ENCODE data around the gene CFAP300. TPM values are rescaled to one million over a fixed set of nuclear protein-coding genes. Genes with fewer than 3 reads are reported as not detected.

The CFAP300 gene
- total RNA-seq, 2 donors from 2014 or later, result 2.9 to 5.2 TPM

GRCh38 chr11:102061276-102061675, 14.0 kb downstream of the CFAP300 start:
- peak; percentile 65 for TF ChIP-seq CTCF (conservative IDR thresholded peaks at IDR 0.05)
- H3K9me3 Mint-ChIP-seq, result no peaks in the 10 kb centered on the region
- H3K9me3 ChIP-seq (ENCODE audit: control insufficient read depth, low read length), result no peaks in the 10 kb centered on the region
- no peak overlapping the region for H3K4me3 ChIP-seq (ENCODE audit: low read length)
- H3K4me1 ChIP-seq (ENCODE audit: control insufficient read depth, insufficient read depth, low read length), result peaks cover 4% of the 10 kb centered on the region
- no peak overlapping the region for H3K27ac ChIP-seq (ENCODE audit: low read depth, low read length)
- H3K27ac Mint-ChIP-seq, result no peak overlapping the region
- no peak overlapping the region for H3K4me3 Mint-ChIP-seq
- no peak overlapping the region for H3K9ac ChIP-seq (ENCODE audit: extremely low read depth, low read length, poor library complexity, severe bottlenecking)
- H3K27me3 Mint-ChIP-seq (ENCODE audit: insufficient read depth), result no peaks in the 10 kb centered on the region
- WGBS, 2 experiments (ENCODE audit: insufficient coverage in 1 of 2, insufficient read length in 1 of 2), result 0 to 52% methylated on average over 1 to 2 of the region's 2 CpGs
- no peaks in the 10 kb centered on the region for H3K36me3 ChIP-seq (ENCODE audit: control insufficient read depth, insufficient read depth, low read length)
- no peaks in the 10 kb centered on the region for H3K36me3 Mint-ChIP-seq (ENCODE audit: low read depth)
- H3K27me3 ChIP-seq (ENCODE audit: control insufficient read depth, insufficient read depth, low read length, poor library complexity, severe bottlenecking), result no peaks in the 10 kb centered on the region
- H3K4me1 Mint-ChIP-seq, result peaks cover 6% of the 10 kb centered on the region
- DNase-seq, result no peak

GRCh38 chr11:102062106-102062505, 14.9 kb downstream of the CFAP300 start:
- Histone ChIP-seq H3K27ac (ENCODE audit: low read depth, low read length) (no peak overlapping the region), H3K27me3 (ENCODE audit: control insufficient read depth, insufficient read depth, low read length, poor library complexity, severe bottlenecking) (no peaks in the 10 kb centered on the region), H3K9me3 (ENCODE audit: control insufficient read depth, low read length) (no peaks in the 10 kb centered on the region), H3K4me3 (ENCODE audit: low read length) (no peak overlapping the region), H3K9ac (ENCODE audit: extremely low read depth, low read length, poor library complexity, severe bottlenecking) (no peak overlapping the region), H3K4me1 (ENCODE audit: control insufficient read depth, insufficient read depth, low read length) (peaks cover 4% of the 10 kb centered on the region), H3K36me3 (ENCODE audit: control insufficient read depth, insufficient read depth, low read length) (no peaks in the 10 kb centered on the region)
- Mint-ChIP-seq H3K4me3 (no peak overlapping the region), H3K27ac (no peak overlapping the region), H3K4me1 (peaks cover 6% of the 10 kb centered on the region), H3K9me3 (no peaks in the 10 kb centered on the region), H3K36me3 (ENCODE audit: low read depth) (no peaks in the 10 kb centered on the region), H3K27me3 (ENCODE audit: insufficient read depth) (no peaks in the 10 kb centered on the region)
- DNase-seq, result no peak
- no peak for TF ChIP-seq CTCF (conservative IDR thresholded peaks at IDR 0.05)
- WGBS, 2 experiments (ENCODE audit: insufficient coverage in 1 of 2, insufficient read length in 1 of 2), result 95 to 96% methylated on average over 2 of the region's 2 CpGs

- Mint-ChIP-seq H3K4me1 (peaks cover 6% of the 10 kb centered on the region), H3K36me3 (ENCODE audit: low read depth) (no peaks in the 10 kb centered on the region), H3K27ac (no peak overlapping the region), H3K27me3 (ENCODE audit: insufficient read depth) (no peaks in the 10 kb centered on the region), H3K9me3 (no peaks in the 10 kb centered on the region), H3K4me3 (peak overlapping the region; percentile 8)
- Histone ChIP-seq H3K4me1 (ENCODE audit: control insufficient read depth, insufficient read depth, low read length) (peaks cover 4% of the 10 kb centered on the region), H3K9me3 (ENCODE audit: control insufficient read depth, low read length) (no peaks in the 10 kb centered on the region), H3K36me3 (ENCODE audit: control insufficient read depth, insufficient read depth, low read length) (no peaks in the 10 kb centered on the region), H3K4me3 (ENCODE audit: low read length) (no peak overlapping the region), H3K27me3 (ENCODE audit: control insufficient read depth, insufficient read depth, low read length, poor library complexity, severe bottlenecking) (no peaks in the 10 kb centered on the region), H3K9ac (ENCODE audit: extremely low read depth, low read length, poor library complexity, severe bottlenecking) (no peak overlapping the region), H3K27ac (ENCODE audit: low read depth, low read length) (no peak overlapping the region)
- DNase-seq, result no peak
- 91 to 93% methylated on average over 1 to 2 of the region's 2 CpGs for WGBS, 2 experiments (ENCODE audit: insufficient coverage in 1 of 2, insufficient read length in 1 of 2)
- TF ChIP-seq CTCF (conservative IDR thresholded peaks at IDR 0.05), result no peak
Measured at GRCh38 chr11:102064316-102064715, 17.1 kb downstream of the CFAP300 start.
